HFF-Myc (cell line): ENCODE data around the gene KAZALD1.

Source experiments
- DNase-seq: peaks from one replicate; pipeline ENCODE4 v3.0.0-alpha.2; 2011; ENCODE audit warnings: low read depth; ENCODE audit errors: extremely low read depth
- H3K4me3 ChIP-seq: replicated peaks from 2 replicates; pipeline ENCODE4 v1.5.1; 2011; ENCODE audit warnings: low read depth, mild to moderate bottlenecking, control low read depth, low read length
- TF ChIP-seq, protein P1 (sequence below): IDR thresholded peaks from 2 replicates; pipeline ENCODE4 v1.5.1; 2012; ENCODE audit warnings: mild to moderate bottlenecking, low read depth, low read length, control low read depth; ENCODE audit errors: missing control alignments

The KAZALD1 gene

DNA sequence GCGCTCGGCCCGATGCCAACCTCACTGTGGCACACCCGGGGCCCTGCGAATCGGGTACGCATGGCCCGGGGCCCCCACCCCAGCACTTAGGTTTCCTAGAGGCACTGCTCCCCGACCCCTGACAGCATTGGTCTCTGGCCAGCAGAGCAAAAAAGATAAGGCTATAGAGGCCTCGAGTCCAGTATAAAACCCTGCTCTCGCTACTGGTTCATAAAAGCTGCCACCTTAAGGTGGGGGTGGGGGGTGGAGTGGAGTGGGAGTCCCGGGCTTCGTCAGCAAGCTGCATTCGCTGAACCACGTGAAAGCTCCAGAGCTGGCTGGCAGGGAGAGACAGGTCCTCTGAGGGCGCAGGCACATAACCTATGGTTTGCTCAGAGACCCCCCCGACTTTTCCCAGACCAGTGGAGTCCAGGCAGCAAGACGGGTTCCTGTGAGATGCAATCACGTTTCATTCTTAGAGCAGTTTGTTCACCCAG is 1.3 kb downstream of the KAZALD1 start:
- TF ChIP-seq, protein P1, sequence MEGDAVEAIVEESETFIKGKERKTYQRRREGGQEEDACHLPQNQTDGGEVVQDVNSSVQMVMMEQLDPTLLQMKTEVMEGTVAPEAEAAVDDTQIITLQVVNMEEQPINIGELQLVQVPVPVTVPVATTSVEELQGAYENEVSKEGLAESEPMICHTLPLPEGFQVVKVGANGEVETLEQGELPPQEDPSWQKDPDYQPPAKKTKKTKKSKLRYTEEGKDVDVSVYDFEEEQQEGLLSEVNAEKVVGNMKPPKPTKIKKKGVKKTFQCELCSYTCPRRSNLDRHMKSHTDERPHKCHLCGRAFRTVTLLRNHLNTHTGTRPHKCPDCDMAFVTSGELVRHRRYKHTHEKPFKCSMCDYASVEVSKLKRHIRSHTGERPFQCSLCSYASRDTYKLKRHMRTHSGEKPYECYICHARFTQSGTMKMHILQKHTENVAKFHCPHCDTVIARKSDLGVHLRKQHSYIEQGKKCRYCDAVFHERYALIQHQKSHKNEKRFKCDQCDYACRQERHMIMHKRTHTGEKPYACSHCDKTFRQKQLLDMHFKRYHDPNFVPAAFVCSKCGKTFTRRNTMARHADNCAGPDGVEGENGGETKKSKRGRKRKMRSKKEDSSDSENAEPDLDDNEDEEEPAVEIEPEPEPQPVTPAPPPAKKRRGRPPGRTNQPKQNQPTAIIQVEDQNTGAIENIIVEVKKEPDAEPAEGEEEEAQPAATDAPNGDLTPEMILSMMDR: no peak
- DNase-seq: no peak
- peak overlapping the region; percentile 82 for H3K4me3 ChIP-seq

DNA sequence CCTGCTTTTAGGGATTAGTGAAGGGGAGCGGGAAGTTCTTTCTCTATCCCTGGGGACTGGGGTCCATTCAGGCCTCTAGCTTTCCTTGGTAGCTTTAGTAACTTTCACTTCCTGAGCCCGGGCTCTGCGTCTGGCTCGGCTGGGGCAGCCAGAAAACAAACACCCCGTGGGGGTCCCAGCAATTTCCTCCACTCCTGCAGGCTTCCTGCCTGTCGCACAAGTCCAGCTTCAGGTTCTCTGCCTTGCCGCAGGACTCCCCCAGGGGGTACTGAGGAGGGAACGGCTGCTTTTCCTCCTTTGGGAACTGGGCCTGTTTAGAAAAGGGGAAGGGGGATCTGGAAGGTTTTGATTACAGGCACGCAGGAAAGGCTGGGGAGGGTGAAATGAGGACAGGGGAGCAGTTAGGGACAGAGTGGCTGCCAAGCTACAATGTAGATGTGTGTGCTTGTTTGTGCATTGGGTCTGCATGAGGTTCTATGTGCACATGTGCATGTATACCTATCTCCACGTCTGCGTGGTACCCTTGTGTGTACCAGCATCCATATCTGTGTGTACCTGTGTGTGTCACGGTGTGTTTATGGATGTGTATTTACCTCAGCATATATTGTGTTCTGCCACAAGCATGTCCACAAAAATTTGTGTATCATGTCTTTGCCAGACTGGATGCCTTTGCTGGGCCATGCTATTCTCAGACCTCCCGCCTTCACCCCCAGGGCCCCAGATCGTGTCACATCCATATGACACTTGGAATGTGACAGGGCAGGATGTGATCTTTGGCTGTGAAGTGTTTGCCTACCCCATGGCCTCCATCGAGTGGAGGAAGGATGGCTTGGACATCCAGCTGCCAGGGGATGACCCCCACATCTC is 2.0 kb downstream of the KAZALD1 start:
- DNase-seq: no peak
- H3K4me3 ChIP-seq: peak overlapping the region; percentile 82

DNA sequence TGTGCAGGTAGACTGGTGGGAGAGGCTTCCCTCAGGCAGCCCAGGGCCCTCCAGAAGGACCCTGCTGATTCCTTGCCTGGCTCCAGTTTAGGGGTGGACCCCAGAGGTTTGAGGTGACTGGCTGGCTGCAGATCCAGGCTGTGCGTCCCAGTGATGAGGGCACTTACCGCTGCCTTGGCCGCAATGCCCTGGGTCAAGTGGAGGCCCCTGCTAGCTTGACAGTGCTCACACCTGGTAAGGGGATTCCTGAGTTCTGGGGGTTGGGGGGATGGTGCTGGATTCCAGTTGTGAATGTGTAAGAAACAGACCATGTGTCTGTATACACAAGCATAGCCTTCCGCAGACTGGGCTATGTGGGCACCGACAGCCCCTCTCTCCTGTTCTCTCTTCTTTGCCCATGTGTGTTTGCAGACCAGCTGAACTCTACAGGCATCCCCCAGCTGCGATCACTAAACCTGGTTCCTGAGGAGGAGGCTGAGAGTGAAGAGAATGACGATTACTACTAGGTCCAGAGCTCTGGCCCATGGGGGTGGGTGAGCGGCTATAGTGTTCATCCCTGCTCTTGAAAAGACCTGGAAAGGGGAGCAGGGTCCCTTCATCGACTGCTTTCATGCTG is 2.7 kb downstream of the KAZALD1 start:
- no peak for DNase-seq
- TF ChIP-seq, protein P1: no peak
- H3K4me3 ChIP-seq: peak overlapping the region; percentile 82

More for the DNA sequence above, 2.0 kb downstream of the KAZALD1 start:
- TF ChIP-seq, protein P1: no peak

DNA sequence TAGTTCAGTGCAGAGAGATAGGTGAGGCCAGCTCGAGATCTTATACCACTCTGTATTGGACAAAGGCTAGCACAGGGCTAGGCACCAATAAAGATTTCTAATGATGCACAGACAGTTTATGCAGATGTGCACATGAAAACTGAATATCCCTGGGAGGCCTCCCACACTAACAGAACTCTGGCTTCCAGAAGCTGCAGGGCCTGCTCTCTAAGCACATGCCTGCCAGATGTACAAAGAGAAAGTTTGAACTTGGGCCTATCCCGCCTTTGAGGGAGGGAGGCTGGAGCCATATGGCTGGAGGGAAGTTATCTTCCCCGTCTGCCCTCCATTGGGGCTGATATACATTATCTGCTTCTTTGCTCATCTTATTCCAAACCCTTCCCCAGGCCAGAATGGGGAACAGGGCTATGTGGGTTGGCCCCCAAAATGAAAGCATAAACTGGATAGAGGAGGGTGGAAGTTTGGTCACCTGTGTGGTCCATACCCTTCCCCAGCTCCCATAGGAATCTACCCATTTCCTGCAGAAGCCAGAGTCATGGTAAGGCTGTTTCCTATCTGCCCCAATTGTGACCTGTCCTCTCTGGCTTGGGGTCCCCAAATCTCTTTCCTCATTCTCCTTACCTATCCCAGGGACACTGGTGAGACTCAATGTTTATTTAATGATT is 3.8 kb downstream of the KAZALD1 start:
- peak overlapping the region; percentile 54 for H3K4me3 ChIP-seq
- TF ChIP-seq, protein P1: no peak
- no peak for DNase-seq

DNA sequence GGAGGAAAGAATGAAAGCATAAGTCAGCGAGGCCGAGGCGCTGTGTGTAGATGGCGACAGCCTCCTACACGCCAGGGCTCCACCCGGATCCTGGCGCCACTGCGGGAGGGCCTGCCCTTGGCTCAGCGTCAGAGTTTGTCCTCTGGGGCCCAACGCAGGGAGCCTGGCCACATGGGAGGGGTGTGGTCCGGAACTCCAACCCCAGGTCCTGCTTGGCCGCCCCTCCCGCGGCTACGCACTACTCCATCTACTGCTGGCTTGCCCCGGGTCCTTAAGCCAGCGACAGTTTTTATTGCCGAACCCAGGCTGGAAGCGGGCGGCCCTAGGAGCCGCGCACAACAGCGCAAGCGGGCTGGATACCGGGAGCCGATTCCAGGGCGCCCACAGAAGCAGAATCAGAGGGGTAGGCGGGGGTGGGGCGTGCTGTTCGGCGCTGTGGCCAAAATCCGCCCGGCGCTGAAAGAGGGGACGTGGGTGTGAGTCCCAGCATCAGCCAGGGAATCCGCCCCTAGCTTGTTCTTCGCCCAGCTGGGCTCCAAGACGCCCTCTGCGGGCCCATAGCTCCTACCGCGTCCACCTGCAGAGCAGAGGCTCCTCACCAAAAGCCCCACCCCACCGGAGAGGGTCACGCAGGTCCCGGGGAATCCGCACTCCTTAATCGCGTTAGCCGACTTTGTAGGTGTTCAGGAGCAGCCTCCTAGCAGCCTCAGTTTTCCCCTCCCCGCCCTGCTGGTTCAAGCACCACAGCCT is 4.5 kb downstream of the KAZALD1 start:
- peak overlapping the region; percentile 54 for H3K4me3 ChIP-seq
- TF ChIP-seq, protein P1: peak; percentile 52
- no peak for DNase-seq

DNA sequence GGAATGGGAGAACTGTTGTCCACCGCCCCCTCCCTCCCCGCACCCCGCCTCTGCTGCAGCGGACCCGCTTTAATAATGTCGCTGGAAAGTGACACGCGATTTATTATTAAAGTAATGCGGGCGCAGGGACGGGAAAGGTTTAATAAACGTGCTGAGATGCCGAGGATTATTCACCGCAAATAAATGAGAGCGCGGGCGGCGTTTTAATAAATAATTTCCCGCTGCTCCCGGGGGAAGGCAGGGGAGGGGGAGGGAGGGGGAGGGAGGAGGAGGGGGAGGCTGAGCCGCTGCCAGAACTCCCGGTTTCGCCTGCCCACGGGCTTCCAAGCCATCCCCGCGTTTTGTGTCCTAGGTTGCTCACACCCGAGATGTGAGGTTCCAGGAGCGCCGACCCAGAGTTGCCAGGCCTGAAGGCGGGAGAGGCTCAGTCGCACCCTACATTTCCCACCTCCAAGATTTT is 5.1 kb downstream of the KAZALD1 start:
- no peak for DNase-seq
- TF ChIP-seq, protein P1: no peak
- H3K4me3 ChIP-seq: peak overlapping the region; percentile 54
